Activated T-helper 2 cell treated with anti-CD3 and anti-CD28 coated beads, Interferon-gamma antibody, Interleukin-2, Interleukin-4, amounts not matched to agents 10 μg/mL and 5 μg/mL and 100 μg/mL, durations not matched to agents 14 hours and 24 hours and 36 hours (primary cell): ENCODE measurements around the gene SMARCA2. TPM values are rescaled to one million over a fixed set of nuclear protein-coding genes. Genes with fewer than 3 reads are reported as not detected.
A peak's percentile ranks its signal among the peaks of the same experiment; 100 is the strongest.

Experiments used
- DNase-seq: peaks from one replicate; pipeline ENCODE4 v3.0.0; 2021; ENCODE audit warnings: low spot score
- H3K27ac Mint-ChIP-seq: one replicate; pipeline ENCODE4 v1.8.0; 2021; ENCODE audit warnings: mixed read lengths
- H3K27me3 Mint-ChIP-seq: one replicate; pipeline ENCODE4 v1.8.0; 2021; ENCODE audit warnings: low read depth, mixed read lengths
- H3K36me3 Mint-ChIP-seq: one replicate; pipeline ENCODE4 v1.8.0; 2021; ENCODE audit warnings: low read depth, mixed read lengths
- H3K4me1 Mint-ChIP-seq: one replicate; pipeline ENCODE4 v1.8.0; 2021; ENCODE audit warnings: low read depth, mixed read lengths
- H3K4me3 Mint-ChIP-seq: one replicate; pipeline ENCODE4 v1.8.0; 2021; ENCODE audit warnings: low read depth, mild to moderate bottlenecking, moderate library complexity, mixed read lengths
- H3K9me3 Mint-ChIP-seq: one replicate; pipeline ENCODE4 v1.8.0; 2021; ENCODE audit warnings: mixed read lengths
- intact Hi-C: fragments of 100-400 bp; cut with micrococcal nuclease; formaldehyde crosslinking; loops from one replicate; pipeline ENCODE4 v1.15.1; 2023
- total RNA-seq: library from RNA; stranded (reverse); gene quantifications from 2 replicates; pipeline ENCODE4 v1.2.3, GENCODE V29; 2022

Gene SMARCA2
- total RNA-seq, 1 donor from 2014 or later, result 84.5 TPM

DNA sequence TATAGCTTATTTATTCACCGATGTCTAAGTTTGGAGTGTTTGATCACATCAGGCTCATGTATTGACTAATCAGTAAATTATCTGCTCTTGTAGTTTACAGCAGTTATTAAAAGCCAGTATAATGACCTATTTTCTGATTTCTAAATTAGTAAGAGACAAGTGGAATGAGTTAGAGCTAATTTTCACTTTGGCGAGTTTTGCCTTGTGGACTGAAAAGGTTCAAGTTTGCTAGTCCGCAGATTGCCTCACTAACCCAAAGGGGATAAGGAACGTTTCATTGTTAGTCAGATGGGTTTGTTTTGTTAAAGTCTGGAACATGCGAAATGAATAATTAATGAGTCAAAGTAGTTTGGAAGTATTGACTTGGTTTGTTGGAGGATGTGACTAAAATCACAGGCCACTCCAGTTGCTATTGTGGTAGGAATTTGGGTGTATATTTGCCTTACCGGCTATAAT lies 40.1 kb downstream of the SMARCA2 start:
- intact Hi-C loops, result loop anchor here (1.0 to 2.0 kb wide), 3 partner anchors 33 to 179 kb away; partner anchors contain the start of gene SMARCA2
- no peak overlapping the region for H3K4me3 Mint-ChIP-seq
- H3K27me3 Mint-ChIP-seq, result no peaks in the 10 kb centered on the region
- H3K9me3 Mint-ChIP-seq, result no peaks in the 10 kb centered on the region
- H3K4me1 Mint-ChIP-seq, result peaks cover 32% of the 10 kb centered on the region
- H3K27ac Mint-ChIP-seq, result peak overlapping the region; percentile 7
- no peak for DNase-seq
- peaks cover 65% of the 10 kb centered on the region for H3K36me3 Mint-ChIP-seq

DNA sequence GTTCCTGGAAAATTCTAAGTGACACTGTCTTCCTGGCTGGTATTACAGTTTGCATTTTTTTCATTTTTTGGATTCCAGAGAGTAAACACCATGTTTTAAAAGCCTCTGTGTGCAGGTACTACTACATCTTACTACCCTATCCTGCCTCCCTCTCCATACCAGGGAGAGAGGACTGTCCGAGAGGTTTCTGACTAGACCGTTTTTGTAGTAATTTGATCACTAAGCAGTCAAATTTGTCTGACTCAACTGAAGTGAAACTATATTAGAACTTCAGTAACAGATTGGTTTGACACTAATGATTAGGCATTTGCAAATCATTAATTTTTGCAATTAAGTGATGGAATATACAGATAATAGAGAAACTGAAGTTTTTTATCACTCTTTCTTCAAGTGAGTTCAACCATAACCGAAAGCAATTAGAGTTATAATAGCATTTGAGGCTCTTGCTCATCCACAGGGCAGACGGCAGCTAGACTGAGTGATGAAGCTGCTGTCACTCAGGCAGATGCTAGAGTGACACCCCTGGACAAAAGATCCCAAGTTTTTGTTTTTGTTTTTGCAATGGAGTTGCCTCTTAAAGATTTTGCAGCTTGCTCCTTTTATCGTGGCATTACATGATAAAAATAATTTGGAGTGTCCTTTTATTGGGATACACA lies 44.3 kb downstream of the SMARCA2 start:
- H3K27ac Mint-ChIP-seq, result no peak overlapping the region
- H3K4me3 Mint-ChIP-seq, result no peak overlapping the region

DNA sequence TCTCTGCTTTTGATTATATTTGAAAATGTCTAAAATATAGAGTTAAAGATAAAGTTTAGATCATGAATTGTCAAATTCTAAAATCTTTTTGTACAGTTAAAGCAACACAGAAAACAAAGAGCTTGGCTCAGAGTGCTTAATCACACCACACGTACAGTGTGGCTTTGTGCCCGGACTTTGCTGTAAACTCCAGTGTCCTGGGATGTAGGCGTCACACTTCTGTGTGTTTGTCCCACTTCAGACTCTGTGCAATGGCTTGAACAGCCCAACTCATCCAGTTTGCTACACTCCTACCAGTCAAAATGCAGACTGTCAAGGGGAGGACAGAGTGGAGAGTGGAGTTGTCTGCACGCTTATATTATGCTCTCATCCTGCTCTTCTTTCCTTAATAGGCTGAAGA lies 45.3 kb downstream of the SMARCA2 start:
- Mint-ChIP-seq H3K27me3 (no peaks in the 10 kb centered on the region), H3K27ac (no peak overlapping the region), H3K4me3 (no peak overlapping the region), H3K9me3 (no peaks in the 10 kb centered on the region), H3K36me3 (peaks cover 79% of the 10 kb centered on the region), H3K4me1 (peaks cover 6% of the 10 kb centered on the region)
- intact Hi-C loops, result no loop called here
- no peak for DNase-seq

More for the DNA sequence above, 44.3 kb downstream of the SMARCA2 start:
- peaks cover 12% of the 10 kb centered on the region for H3K4me1 Mint-ChIP-seq
- no peaks in the 10 kb centered on the region for H3K9me3 Mint-ChIP-seq
- no peaks in the 10 kb centered on the region for H3K27me3 Mint-ChIP-seq
- H3K36me3 Mint-ChIP-seq, result peaks cover 81% of the 10 kb centered on the region
- no peak for DNase-seq
- intact Hi-C loops, result no loop called here

DNA sequence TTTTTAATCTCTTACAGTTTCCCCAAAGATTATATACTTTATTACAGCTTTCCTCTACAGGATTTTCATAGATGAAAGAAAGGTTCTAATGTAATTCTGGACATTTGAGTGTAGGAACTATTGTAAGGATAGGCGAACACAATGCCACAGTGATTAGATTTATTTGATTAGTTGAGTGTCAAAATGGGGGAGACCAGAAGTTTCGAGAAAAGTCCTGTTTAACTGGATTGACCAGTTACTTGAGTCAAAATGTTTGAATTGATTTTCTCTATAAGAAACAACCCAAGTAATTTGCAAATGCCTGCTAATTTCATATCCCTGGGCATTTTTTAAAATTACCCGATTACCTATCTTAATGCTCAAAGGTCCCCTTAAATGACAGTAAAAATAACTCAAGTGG lies 50.6 kb downstream of the SMARCA2 start:
- Mint-ChIP-seq H3K4me3 (no peak overlapping the region), H3K9me3 (no peaks in the 10 kb centered on the region), H3K4me1 (peaks cover 2% of the 10 kb centered on the region), H3K27me3 (no peaks in the 10 kb centered on the region), H3K36me3 (peaks cover 56% of the 10 kb centered on the region), H3K27ac (no peak overlapping the region)
- intact Hi-C loops, result no loop called here
- no peak for DNase-seq

DNA sequence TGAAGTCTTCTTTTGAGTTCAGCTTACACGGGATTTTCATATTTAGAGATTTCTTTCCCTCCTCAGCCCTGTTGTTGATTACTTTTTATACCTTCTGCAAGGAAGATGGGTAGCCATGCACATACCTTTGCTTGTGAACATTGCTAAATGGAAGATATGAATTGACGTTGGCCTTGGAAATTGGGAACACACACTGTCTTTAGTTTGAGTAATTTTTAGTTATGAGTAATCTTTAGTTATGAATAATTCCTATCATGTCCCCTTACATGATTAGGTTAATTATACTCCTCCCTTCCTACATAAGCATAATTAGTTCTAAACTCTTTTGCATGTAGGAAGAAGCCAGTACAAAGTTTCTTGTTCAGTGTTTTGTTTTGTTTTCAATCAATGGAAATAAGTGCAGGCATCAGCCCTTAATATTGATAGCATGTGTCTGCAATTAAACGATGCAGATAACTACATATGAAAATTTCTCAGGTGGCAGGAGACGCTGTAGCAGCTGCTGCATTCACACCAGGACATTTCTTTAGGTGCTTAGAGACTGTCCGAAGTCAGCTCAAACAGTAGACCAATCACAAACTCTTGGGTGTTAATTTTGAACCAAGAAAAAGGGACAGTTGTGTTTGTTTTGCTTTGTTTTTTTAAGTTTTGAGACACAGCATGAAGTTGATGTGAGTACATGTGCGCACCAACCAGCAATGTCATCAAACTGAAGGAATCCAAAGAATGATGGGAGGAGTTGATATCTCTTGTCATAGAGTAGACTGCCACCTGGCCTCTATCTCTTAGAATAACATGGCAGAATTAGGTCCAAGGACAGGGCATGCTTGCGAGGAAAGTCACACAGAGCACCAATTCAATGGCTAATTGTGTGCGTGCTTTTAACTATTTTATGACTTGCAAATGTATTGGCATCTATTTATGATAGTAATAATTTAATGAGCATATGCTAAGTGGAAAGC lies 51.4 kb downstream of the SMARCA2 start:
- Mint-ChIP-seq H3K27ac (no peak overlapping the region), H3K9me3 (no peaks in the 10 kb centered on the region), H3K27me3 (no peaks in the 10 kb centered on the region), H3K36me3 (peaks cover 56% of the 10 kb centered on the region), H3K4me3 (no peak overlapping the region), H3K4me1 (peaks cover 2% of the 10 kb centered on the region)
- DNase-seq, result no peak
- intact Hi-C loops, result no loop called here

DNA sequence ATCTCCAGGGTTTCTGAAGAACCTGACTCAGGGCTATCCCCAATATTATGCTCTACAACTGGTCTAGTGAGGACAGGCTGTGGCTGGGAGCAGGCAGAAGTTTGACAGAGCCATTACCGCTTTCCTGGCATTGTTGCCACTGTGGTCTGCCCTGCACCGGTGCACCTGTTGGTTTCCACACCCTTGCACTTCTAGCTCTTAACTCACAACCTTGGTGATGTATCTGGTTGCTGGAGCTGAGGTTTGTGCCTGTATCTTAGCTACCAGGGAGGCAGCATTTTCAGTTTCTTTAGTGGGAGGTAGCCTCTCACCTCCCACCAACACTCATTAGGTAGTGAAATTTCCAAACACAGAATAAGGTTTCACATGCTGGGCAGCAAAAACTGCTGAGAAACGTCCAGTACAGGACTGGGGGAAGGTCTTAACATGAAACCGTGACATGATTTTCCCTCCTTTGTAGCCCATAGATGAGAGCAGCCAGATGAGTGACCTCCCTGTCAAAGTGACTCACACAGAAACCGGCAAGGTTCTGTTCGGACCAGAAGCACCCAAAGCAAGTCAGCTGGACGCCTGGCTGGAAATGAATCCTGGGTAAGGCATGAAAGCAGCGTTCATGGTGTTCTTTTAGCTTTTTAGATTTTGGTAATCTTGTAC lies 57.7 kb downstream of the SMARCA2 start:
- no peaks in the 10 kb centered on the region for H3K27me3 Mint-ChIP-seq
- peaks cover 75% of the 10 kb centered on the region for H3K36me3 Mint-ChIP-seq
- no peaks in the 10 kb centered on the region for H3K9me3 Mint-ChIP-seq
- no peak overlapping the region for H3K27ac Mint-ChIP-seq
- intact Hi-C loops, result no loop called here
- H3K4me1 Mint-ChIP-seq, result no peaks in the 10 kb centered on the region
- no peak overlapping the region for H3K4me3 Mint-ChIP-seq
- DNase-seq, result no peak

DNA sequence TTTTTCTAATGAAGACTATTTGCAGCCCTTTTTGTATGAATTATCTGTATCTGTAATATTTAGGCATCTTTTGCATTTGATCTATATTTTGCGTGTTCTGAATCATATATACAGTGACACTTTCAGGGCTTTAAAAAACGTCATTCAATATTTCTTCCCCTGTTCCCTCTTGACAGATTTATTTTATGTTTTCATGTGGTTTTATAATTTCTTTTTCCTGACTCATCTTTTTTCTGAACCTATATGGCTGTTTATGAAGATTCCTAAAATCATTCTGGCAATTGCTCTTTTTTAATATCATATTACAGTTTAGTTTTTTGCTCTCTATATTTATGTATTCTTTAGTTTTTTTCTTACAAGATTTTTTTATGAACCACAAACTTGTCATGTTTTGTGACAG lies 67.6 kb downstream of the SMARCA2 start:
- Mint-ChIP-seq H3K4me3 (no peak overlapping the region), H3K27ac (no peak overlapping the region), H3K36me3 (peaks cover 85% of the 10 kb centered on the region), H3K9me3 (no peaks in the 10 kb centered on the region), H3K27me3 (no peaks in the 10 kb centered on the region), H3K4me1 (peaks cover 11% of the 10 kb centered on the region)
- no peak for DNase-seq
- intact Hi-C loops, result loop anchor here (10.0 kb wide), 3 partner anchors 208 to 378 kb away; no protein-coding TSS in a partner anchor

DNA sequence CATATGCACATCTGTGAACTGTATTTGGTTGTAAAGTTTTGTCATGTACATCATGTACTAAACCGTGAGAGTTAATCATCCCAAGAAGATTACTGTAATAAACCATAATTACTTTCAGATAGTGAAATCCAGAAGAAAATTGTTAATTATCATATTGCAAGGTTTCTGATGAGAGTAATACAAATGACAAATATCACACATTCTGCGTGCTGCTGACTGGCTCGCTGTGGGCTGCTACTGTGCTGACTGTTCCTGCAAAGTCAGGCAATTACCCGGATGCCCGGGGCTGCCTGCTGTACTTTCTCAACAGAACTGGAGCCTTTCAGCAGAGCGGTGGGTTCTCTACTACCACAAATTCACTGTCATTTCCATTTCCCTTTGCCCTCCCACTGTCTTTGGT lies 68.3 kb downstream of the SMARCA2 start:
- peaks cover 15% of the 10 kb centered on the region for H3K4me1 Mint-ChIP-seq
- intact Hi-C loops, result loop anchor here (10.0 kb wide), 3 partner anchors 209 to 379 kb away; no protein-coding TSS in a partner anchor
- H3K27ac Mint-ChIP-seq, result no peak overlapping the region
- no peaks in the 10 kb centered on the region for H3K9me3 Mint-ChIP-seq
- peaks cover 88% of the 10 kb centered on the region for H3K36me3 Mint-ChIP-seq
- H3K4me3 Mint-ChIP-seq, result no peak overlapping the region
- no peak for DNase-seq
- no peaks in the 10 kb centered on the region for H3K27me3 Mint-ChIP-seq

DNA sequence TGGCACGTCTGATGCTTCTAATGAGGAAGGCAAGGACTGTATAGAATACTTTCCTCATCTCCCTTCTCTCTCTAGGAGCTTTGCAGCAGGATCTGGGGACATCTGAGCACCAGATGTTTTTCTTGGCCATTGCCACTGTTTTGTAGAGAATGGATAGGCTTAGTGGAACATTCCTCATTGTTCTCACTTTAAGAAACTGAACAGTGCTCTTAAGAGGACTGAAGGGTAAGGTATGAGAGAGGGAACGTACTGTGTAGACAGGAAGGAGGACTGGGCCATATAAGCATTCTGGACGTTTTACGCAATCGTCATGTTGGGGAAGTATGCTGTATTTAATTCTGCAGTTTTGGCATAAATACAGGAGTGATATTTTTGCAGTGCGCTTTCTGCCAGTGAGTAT lies 70.6 kb downstream of the SMARCA2 start:
- Mint-ChIP-seq H3K4me3 (no peak overlapping the region), H3K36me3 (peaks cover 87% of the 10 kb centered on the region), H3K9me3 (no peaks in the 10 kb centered on the region), H3K4me1 (peaks cover 21% of the 10 kb centered on the region), H3K27me3 (no peaks in the 10 kb centered on the region), H3K27ac (no peak overlapping the region)
- intact Hi-C loops, result loop anchor here (5.0 to 10.0 kb wide), 4 partner anchors 143 to 381 kb away; no protein-coding TSS in a partner anchor
- DNase-seq, result no peak

DNA sequence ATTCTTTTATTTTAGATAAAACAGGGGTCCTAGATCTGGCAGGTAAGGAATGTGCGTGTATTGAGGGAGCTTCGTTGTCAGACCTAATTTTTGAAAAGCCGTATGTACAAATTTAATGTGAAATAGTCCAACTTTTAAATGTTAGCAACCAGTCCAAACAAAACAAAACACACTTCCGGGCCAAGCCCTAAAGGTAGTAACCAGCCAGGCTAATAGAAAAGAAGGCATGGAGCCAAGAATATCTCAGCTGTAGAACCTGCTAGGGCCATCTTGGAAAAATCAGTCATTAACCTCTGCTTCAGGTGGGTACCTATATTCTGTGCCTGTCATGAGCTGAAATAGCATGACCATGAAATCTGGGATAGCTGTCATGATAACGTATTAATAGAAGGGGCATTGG lies 71.0 kb downstream of the SMARCA2 start:
- intact Hi-C loops, result loop anchor here (5.0 to 10.0 kb wide), 4 partner anchors 144 to 381 kb away; no protein-coding TSS in a partner anchor

DNA sequence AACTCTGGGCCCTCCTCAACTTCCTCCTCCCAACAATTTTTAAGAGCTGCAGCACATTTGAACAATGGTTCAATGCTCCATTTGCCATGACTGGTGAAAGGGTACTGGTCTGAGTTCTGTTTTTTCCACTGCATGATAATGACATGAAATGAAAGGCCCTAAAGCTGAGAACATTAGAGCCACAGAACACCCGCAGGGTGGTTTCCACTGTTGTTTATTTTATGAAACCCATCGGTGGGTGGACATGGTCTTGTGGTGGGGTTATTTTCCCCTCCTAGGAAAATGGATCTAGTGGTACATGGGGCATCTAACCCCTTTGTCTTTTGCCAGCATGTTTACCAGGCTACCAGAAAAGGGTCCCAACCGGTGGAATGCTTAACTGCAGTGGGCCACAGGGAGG lies 71.8 kb downstream of the SMARCA2 start:
- Mint-ChIP-seq H3K4me1 (peaks cover 21% of the 10 kb centered on the region), H3K36me3 (peaks cover 88% of the 10 kb centered on the region), H3K27ac (peak overlapping the region; percentile 48), H3K27me3 (no peaks in the 10 kb centered on the region), H3K9me3 (no peaks in the 10 kb centered on the region), H3K4me3 (no peak overlapping the region)
- intact Hi-C loops, result loop anchor here (5.0 to 10.0 kb wide), 4 partner anchors 145 to 382 kb away; no protein-coding TSS in a partner anchor
- DNase-seq, result no peak

More for the DNA sequence above, 71.0 kb downstream of the SMARCA2 start:
- peaks cover 89% of the 10 kb centered on the region for H3K36me3 Mint-ChIP-seq
- no peak for DNase-seq
- no peak overlapping the region for H3K4me3 Mint-ChIP-seq
- no peaks in the 10 kb centered on the region for H3K9me3 Mint-ChIP-seq
- H3K4me1 Mint-ChIP-seq, result peaks cover 21% of the 10 kb centered on the region
- no peak overlapping the region for H3K27ac Mint-ChIP-seq
- H3K27me3 Mint-ChIP-seq, result no peaks in the 10 kb centered on the region

DNA sequence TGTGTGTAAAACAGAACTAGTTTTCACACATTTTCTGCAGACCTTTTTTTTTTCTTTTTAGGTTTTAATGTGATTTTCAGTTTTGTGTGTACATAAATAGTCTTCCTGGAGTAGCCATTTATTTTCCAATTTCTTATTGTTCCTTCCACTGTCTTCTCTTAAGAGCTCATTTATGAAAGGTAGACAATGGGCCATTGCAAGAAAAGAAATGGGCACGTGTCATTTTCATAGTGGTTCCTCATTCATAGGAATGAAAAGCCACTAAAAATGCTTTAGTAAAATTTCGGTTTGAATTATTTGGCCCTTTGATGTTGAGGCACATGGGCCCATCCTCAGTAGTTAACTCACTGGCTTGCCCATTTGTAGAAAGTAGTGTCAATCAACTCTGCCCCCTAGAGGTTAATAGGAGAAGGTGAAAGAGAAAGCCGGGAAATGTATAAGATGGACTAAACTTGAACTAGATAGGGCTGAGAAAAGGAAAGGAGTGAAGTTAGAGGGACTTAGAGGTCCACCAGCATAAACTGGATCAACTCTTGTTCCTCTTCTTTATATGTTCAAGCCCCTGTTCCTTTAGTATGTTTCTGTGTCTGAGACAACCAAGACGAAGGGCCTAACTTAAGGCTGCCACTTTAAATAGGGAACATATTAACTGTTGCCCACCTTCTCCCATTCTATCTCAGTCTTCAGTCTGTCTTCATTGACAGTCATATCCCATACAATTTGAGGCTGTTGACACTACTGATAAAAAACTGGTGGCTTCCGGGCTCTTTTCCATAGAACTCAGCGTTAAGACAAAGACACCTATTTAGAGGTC lies 72.6 kb downstream of the SMARCA2 start:
- peak overlapping the region; percentile 67 for H3K27ac Mint-ChIP-seq
- H3K9me3 Mint-ChIP-seq, result no peaks in the 10 kb centered on the region
- intact Hi-C loops, result loop anchor here (5.0 to 10.0 kb wide), 4 partner anchors 145 to 383 kb away; no protein-coding TSS in a partner anchor
- no peak overlapping the region for H3K4me3 Mint-ChIP-seq
- peaks cover 86% of the 10 kb centered on the region for H3K36me3 Mint-ChIP-seq
- no peaks in the 10 kb centered on the region for H3K27me3 Mint-ChIP-seq
- H3K4me1 Mint-ChIP-seq, result peaks cover 21% of the 10 kb centered on the region
- DNase-seq, result no peak
